Endothelial cell of umbilical vein (primary cell): ENCODE data around the gene C1QBP. TPM values are rescaled to one million over a fixed set of nuclear protein-coding genes. Genes with fewer than 3 reads are reported as not detected.

Experiments
- BruUV-seq: library from RNA; stranded (reverse); fragments of 400-500 nt; replicated peaks from 2 replicates; lab custom pipeline; 2021; lab: Mats Ljungman, UMichigan
- CTCF ChIA-PET: fragments of 300-600, 350-600 bp; sonication (Branson Sonifier 250); formaldehyde crosslinking; loops from one replicate; lab custom pipeline; 2021; ENCODE audit warnings: antibody characterized with exemption, inconsistent platforms; lab: Charles Lee
- POLR2A ChIA-PET: fragments of 300-600, 350-600 bp; sonication (Branson Sonifier 250); formaldehyde crosslinking; loops from one replicate; lab custom pipeline; 2021; ENCODE audit warnings: antibody characterized with exemption, inconsistent platforms; lab: Charles Lee
- DNase-seq: peaks from one replicate; pipeline ENCODE4 v3.0.0-alpha.2; 2011; ENCODE audit warnings: low read depth, low spot score
- FAIRE-seq: peaks from 2 replicates; lab custom pipeline; 2011; peaks lifted over from hg19 to GRCh38; lab: Jason Lieb, UNC
- H2AFZ ChIP-seq: 2 replicates; pipeline ENCODE4 v1.6.0; 2012; ENCODE audit warnings: low read depth, low read length, control low read depth, inconsistent platforms
- H3K27ac ChIP-seq: 2 replicates; pipeline ENCODE4 v1.5.1; 2011; ENCODE audit warnings: low read depth, mild to moderate bottlenecking, control low read depth, low read length, moderate library complexity; ENCODE audit not compliant: insufficient read depth
- H3K27me3 ChIP-seq, 2 experiments: 2 replicates each; pipeline versions ENCODE4 v1.6.0 to v1.6.1; 2011; ENCODE audit warnings: low read length in 2 of 2, mixed read lengths in 1 of 2; ENCODE audit not compliant: control insufficient read depth in 2 of 2, insufficient read depth in 2 of 2
- H3K36me3 ChIP-seq, 2 experiments: 2 replicates in 1 of 2; 3 replicates in 1 of 2; pipeline ENCODE4 v1.5.1; 2011; ENCODE audit warnings: low read length in 2 of 2, mild to moderate bottlenecking in 1 of 2, moderate library complexity in 1 of 2; ENCODE audit not compliant: control insufficient read depth in 2 of 2, insufficient read depth in 2 of 2; ENCODE audit errors: extremely low read depth in 1 of 2
- H3K4me1 ChIP-seq: 3 replicates; pipeline ENCODE4 v1.5.1; 2011; ENCODE audit warnings: mild to moderate bottlenecking, low read length; ENCODE audit not compliant: control insufficient read depth, insufficient read depth; ENCODE audit errors: extremely low read depth
- H3K4me2 ChIP-seq: 2 replicates; pipeline ENCODE4 v1.6.1; 2011; ENCODE audit warnings: low read length, control low read depth, mixed read lengths; ENCODE audit not compliant: insufficient read depth
- H3K4me3 ChIP-seq, 3 experiments: fragments of 200-600 bp in 1 of 3; sonication (generic), shearing (Covaris generic) in 1 of 3; replicated peaks in 1 of 3; 2 replicates each; pipeline ENCODE4 v1.5.1; 2011 to 2016; ENCODE audit warnings: control low read depth in 3 of 3, low read length in 3 of 3, mild to moderate bottlenecking in 2 of 3, inconsistent platforms in 1 of 3, low read depth in 1 of 3, moderate library complexity in 1 of 3; ENCODE audit not compliant: insufficient read depth in 1 of 3
- H3K79me2 ChIP-seq: 2 replicates; pipeline ENCODE4 v1.6.0; 2012; ENCODE audit warnings: low read length, inconsistent platforms; ENCODE audit not compliant: control insufficient read depth, insufficient read depth
- H3K9ac ChIP-seq: replicated peaks from 2 replicates; pipeline ENCODE3; 2011; ENCODE audit warnings: low read length, control low read depth; ENCODE audit not compliant: insufficient read depth; ENCODE audit errors: extremely low read depth
- H3K9me1 ChIP-seq: replicated peaks from 3 replicates; pipeline ENCODE4 v1.6.0; 2011; ENCODE audit warnings: mild to moderate bottlenecking, low read length; ENCODE audit not compliant: control insufficient read depth, insufficient read depth; ENCODE audit errors: extremely low read depth
- H3K9me3 ChIP-seq: replicated peaks from 2 replicates; pipeline ENCODE4 v1.5.1; 2012; ENCODE audit warnings: low read length, inconsistent platforms; ENCODE audit not compliant: control insufficient read depth, insufficient read depth
- H4K20me1 ChIP-seq: replicated peaks from 2 replicates; pipeline ENCODE3; 2011; ENCODE audit warnings: mild to moderate bottlenecking, low read length; ENCODE audit not compliant: control insufficient read depth, insufficient read depth; ENCODE audit errors: extremely low read depth
- CTCF ChIP-seq, 2 donors: IDR thresholded peaks; 1 replicate in 1 of 2; 2 replicates in 1 of 2; pipeline ENCODE4 v1.5.1; 2011; ENCODE audit warnings: low read length in 2 of 2, mild to moderate bottlenecking in 2 of 2, moderate library complexity in 2 of 2, control low read depth in 1 of 2, inconsistent platforms in 1 of 2, low read depth in 1 of 2; ENCODE audit not compliant: insufficient read depth in 1 of 2; ENCODE audit errors: extremely low read depth in 1 of 2
- EZH2 ChIP-seq: IDR thresholded peaks from 2 replicates; pipeline ENCODE4 v1.6.1; 2012; ENCODE audit warnings: borderline replicate concordance, low read depth, mild to moderate bottlenecking, moderate library complexity, low read length, inconsistent platforms; ENCODE audit not compliant: severe bottlenecking
- FOS ChIP-seq: IDR thresholded peaks from 2 replicates; pipeline ENCODE4 v1.6.1; 2011; ENCODE audit warnings: mild to moderate bottlenecking, low read length, moderate library complexity, borderline replicate concordance; ENCODE audit not compliant: insufficient read depth
- GATA2 ChIP-seq: IDR thresholded peaks from 2 replicates; pipeline ENCODE4 v1.7.0; 2011; ENCODE audit warnings: low read depth, mild to moderate bottlenecking, moderate library complexity, mixed read lengths, low read length; ENCODE audit not compliant: insufficient read length, insufficient read depth
- JUN ChIP-seq: IDR thresholded peaks from 2 replicates; pipeline ENCODE4 v1.6.1; 2011; ENCODE audit warnings: borderline replicate concordance, low read depth; ENCODE audit not compliant: insufficient read length, insufficient read depth
- MYC ChIP-seq: IDR thresholded peaks from one replicate; pipeline ENCODE4 v1.6.1; 2011; ENCODE audit warnings: mild to moderate bottlenecking, low read depth, low read length
- POLR2A ChIP-seq: IDR thresholded peaks from 2 replicates; pipeline ENCODE4 v1.6.1; 2012; ENCODE audit warnings: low read depth, mild to moderate bottlenecking, control low read depth, low read length
- POLR2AphosphoS5 ChIP-seq: IDR thresholded peaks from 2 replicates; pipeline ENCODE4 v1.6.1; 2012; ENCODE audit warnings: low read depth, mild to moderate bottlenecking, control low read depth, low read length, moderate library complexity; ENCODE audit not compliant: insufficient read depth
- dilution Hi-C: fragments of 300-500 bp; cut with MboI; formaldehyde crosslinking; loops from one replicate; pipeline ENCODE4 v1.15.0; 2019; ENCODE audit warnings: low sequenced_read_pairs; ENCODE audit not compliant: extremely low pct_ligation_motif_present
- intact Hi-C: fragments of 100-400 bp; cut with micrococcal nuclease; formaldehyde crosslinking; loops from one replicate; pipeline ENCODE4 v1.10.0; 2022
- polyA plus RNA-seq, 4 experiments: library from polyadenylated mRNA; depleted of rRNA in 3 of 4; stranded (reverse) in 3 of 4; unstranded in 1 of 4; fragments of >200 nt; gene quantifications; 2 replicates each; pipeline versions ENCODE4 v1.2.1 to v1.2.3, GENCODE V29; 2011 to 2012; ENCODE audit warnings: missing spikeins in 1 of 4
- total RNA-seq: library from RNA; stranded (reverse); gene quantifications from 2 replicates; pipeline ENCODE4 v1.2.3, GENCODE V29; 2021
- TF ChIP-seq, protein P1 (sequence below): IDR thresholded peaks from 2 replicates; pipeline ENCODE4 v1.6.1; 2011; ENCODE audit not compliant: insufficient read depth, insufficient read length

C1QBP gene
- total and polyA plus RNA-seq, 2 donors (not counting 3 experiments of a cell fraction or from before 2014, with no cell fraction given): 144 to 218 TPM

DNA sequence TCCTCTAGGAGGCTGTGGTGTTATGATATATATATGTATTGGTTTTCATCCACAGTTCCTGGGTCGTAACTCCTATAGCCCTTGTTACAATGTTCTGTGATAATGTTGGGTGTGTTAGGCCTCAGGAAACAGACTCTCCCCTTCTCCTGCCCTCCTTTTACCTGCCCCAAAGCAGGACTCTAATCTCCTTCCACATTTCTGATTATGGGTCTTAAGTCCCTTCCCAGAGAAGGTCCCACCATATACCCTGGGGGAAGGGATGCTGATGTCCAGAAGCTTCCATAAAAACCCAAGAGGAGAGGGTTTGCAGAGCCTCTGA is 450 bp upstream of the C1QBP start:
- dilution Hi-C loops: no loop called here
- Histone ChIP-seq H3K9ac (peak overlapping the region; percentile 12), H3K27ac (peak overlapping the region; percentile 9)

More for the DNA sequence above, 450 bp upstream of the C1QBP start:
- H3K27me3 ChIP-seq: no peaks in the 10 kb centered on the region
- peaks cover 17% of the 10 kb centered on the region for H3K4me1 ChIP-seq
- TF ChIP-seq CTCF (IDR thresholded peaks at IDR 0.05; ENCODE audit: extremely low read depth in 1 of 2, insufficient read depth in 1 of 2, low read depth in 1 of 2, low read length in 2 of 2) (no peak), MYC (no peak), GATA2 (no peak), POLR2A (no peak), FOS (no peak), EZH2 (no peak), POLR2AphosphoS5 (no peak), JUN (no peak)
- TF ChIP-seq, protein P1, sequence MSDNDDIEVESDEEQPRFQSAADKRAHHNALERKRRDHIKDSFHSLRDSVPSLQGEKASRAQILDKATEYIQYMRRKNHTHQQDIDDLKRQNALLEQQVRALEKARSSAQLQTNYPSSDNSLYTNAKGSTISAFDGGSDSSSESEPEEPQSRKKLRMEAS: no peak
- intact Hi-C loops: loop anchor here (1.0 to 2.0 kb wide), 4 partner anchors 20 to 243 kb away; partner anchors contain the start of genes DHX33 and NUP88
- DNase-seq (no peak), FAIRE-seq (no peak)
- H3K9me1 ChIP-seq: no peaks in the 10 kb centered on the region
- BruUV-seq: no TSS peak
- CTCF ChIA-PET: interaction anchor here (0.6 to 3.3 kb wide), 51 partner anchors 9 to 1187 kb away, joined by 3 to 43 read pairs (median 4); partner anchors contain the start of genes DERL2, DHX33, MIS12 and NUP88
- H3K79me2 ChIP-seq: peaks cover 28% of the 10 kb centered on the region
- H3K4me3 ChIP-seq: peak overlapping the region in 1 of 3 experiments; percentile 25
- H3K9me3 ChIP-seq: no peaks in the 10 kb centered on the region
- POLR2A ChIA-PET: interaction anchor here (0.6 to 1.4 kb wide), 3 partner anchors 20 to 248 kb away, joined by 3 to 9 read pairs (median 4); partner anchors contain the start of genes NUP88 and ZNF594
- H2AFZ ChIP-seq: peak overlapping the region; percentile 73
- H4K20me1 ChIP-seq: no peaks in the 10 kb centered on the region
- peak overlapping the region; percentile 70 for H3K4me2 ChIP-seq
- peaks cover 9 to 21% of the 10 kb centered on the region in 2 experiments for H3K36me3 ChIP-seq
